Sciatic nerve (tissue), 2 donors: Measurements from ENCODE around the gene NEK10. TPM values are rescaled to one million over a fixed set of nuclear protein-coding genes. Genes with fewer than 3 reads are reported as not detected.

Experiments used
- ATAC-seq: fragments of 200-7000 bp; cut with Tn5 transposase; one replicate; pipeline ENCODE4 v1.9.1; 2020; ENCODE audit warnings: mild to moderate bottlenecking, moderate library complexity
- DNase-seq: peaks from one replicate; pipeline ENCODE4 v3.0.0-alpha.2; 2020; ENCODE audit warnings: low spot score
- intact Hi-C: fragments of 100-400 bp; cut with DNase I; formaldehyde crosslinking; loops from one replicate; pipeline ENCODE4 v1.14.2; 2022
- total RNA-seq: library from RNA; stranded (reverse); fragmentation: NEBNext Ultra II Directional; extraction: Animal tissue kit (Norgen Biotek cat#: 25700); gene quantifications from one replicate; pipeline ENCODE4 v1.2.1, GENCODE V29; 2021
- donor health status: DM: no; HTN: no; CAD: no.
- donor health status: DM: no; HTN: no; CAD: no.

Gene NEK10
- total RNA-seq, 1 donor from 2014 or later = 1.9 TPM

GRCh38 chr3:27201492-27201891 lies 167.7 kb downstream of the NEK10 start:
- ATAC-seq = no peak
- DNase-seq = no peak
- intact Hi-C loops = no loop called here

- intact Hi-C loops = no loop called here
- no peak for DNase-seq
- ATAC-seq = no peak
Observed at GRCh38 chr3:27200721-27201489, 168.3 kb downstream of the NEK10 start.

GRCh38 chr3:27194861-27195483 lies 174.2 kb downstream of the NEK10 start:
- intact Hi-C loops = no loop called here
- ATAC-seq (no peak), DNase-seq (no peak)

GRCh38 chr3:27193056-27193455 lies 176.1 kb downstream of the NEK10 start:
- ATAC-seq (no peak), DNase-seq (no peak)
- intact Hi-C loops = no loop called here

- DNase-seq (no peak), ATAC-seq (no peak)
- intact Hi-C loops = no loop called here
Observed at GRCh38 chr3:27186013-27186412, 183.2 kb downstream of the NEK10 start.

GRCh38 chr3:27185231-27185989 lies 183.8 kb downstream of the NEK10 start:
- intact Hi-C loops = no loop called here
- no peak for ATAC-seq
- DNase-seq = no peak

GRCh38 chr3:27184261-27184660 lies 184.9 kb downstream of the NEK10 start:
- DNase-seq (no peak), ATAC-seq (no peak)
- intact Hi-C loops = no loop called here

GRCh38 chr3:27176256-27176655 lies 192.9 kb downstream of the NEK10 start:
- no peak for ATAC-seq
- intact Hi-C loops = no loop called here
- DNase-seq = no peak

- ATAC-seq = no peak
- DNase-seq = no peak
- intact Hi-C loops = no loop called here
Observed at GRCh38 chr3:27174530-27174929, 194.7 kb downstream of the NEK10 start.

- intact Hi-C loops = no loop called here
- ATAC-seq = no peak
- no peak for DNase-seq
Observed at GRCh38 chr3:27171113-27171512, 198.1 kb downstream of the NEK10 start.

- ATAC-seq (peak; percentile 46), DNase-seq (no peak)
- intact Hi-C loops = no loop called here
Observed at GRCh38 chr3:27166888-27167287, 202.3 kb downstream of the NEK10 start.

GRCh38 chr3:27165321-27165721 lies 203.9 kb downstream of the NEK10 start:
- DNase-seq (no peak), ATAC-seq (peak; percentile 83)
- intact Hi-C loops = no loop called here

- no peak for ATAC-seq
- DNase-seq = no peak
- intact Hi-C loops = no loop called here
Observed at GRCh38 chr3:27160779-27161287, 208.3 kb downstream of the NEK10 start.

- no peak for DNase-seq
- no peak for ATAC-seq
Observed at GRCh38 chr3:27160146-27160545, 209.0 kb downstream of the NEK10 start.

GRCh38 chr3:27147215-27147614 lies 222.0 kb downstream of the NEK10 start:
- no peak for ATAC-seq
- no peak for DNase-seq
- intact Hi-C loops = no loop called here

More at GRCh38 chr3:27160146-27160545, 209.0 kb downstream of the NEK10 start:
- intact Hi-C loops = no loop called here

GRCh38 chr3:27146786-27147185 lies 222.4 kb downstream of the NEK10 start:
- ATAC-seq (no peak), DNase-seq (no peak)
- intact Hi-C loops = no loop called here

GRCh38 chr3:27145719-27146118 lies 223.5 kb downstream of the NEK10 start:
- ATAC-seq (no peak), DNase-seq (no peak)
- intact Hi-C loops = no loop called here

- ATAC-seq (no peak), DNase-seq (no peak)
- intact Hi-C loops = no loop called here
Observed at GRCh38 chr3:27141668-27142067, 227.5 kb downstream of the NEK10 start.

GRCh38 chr3:27138562-27138961 lies 230.6 kb downstream of the NEK10 start:
- no peak for DNase-seq
- intact Hi-C loops = loop anchor here (10.0 kb wide), 1 partner anchor 136 kb away; no protein-coding TSS in a partner anchor
- ATAC-seq = no peak

GRCh38 chr3:27138005-27138404 lies 231.2 kb downstream of the NEK10 start:
- intact Hi-C loops = loop anchor here (10.0 kb wide), 1 partner anchor 137 kb away; no protein-coding TSS in a partner anchor
- DNase-seq (no peak), ATAC-seq (no peak)
